ENCODE measurements around the gene UGGT2.
"Not testable (repeated sequence)": the region's sequence is repeated elsewhere in the genome, so short reads cannot be mapped to it uniquely, and the experiment has no call there.

The UGGT2 gene

DNA sequence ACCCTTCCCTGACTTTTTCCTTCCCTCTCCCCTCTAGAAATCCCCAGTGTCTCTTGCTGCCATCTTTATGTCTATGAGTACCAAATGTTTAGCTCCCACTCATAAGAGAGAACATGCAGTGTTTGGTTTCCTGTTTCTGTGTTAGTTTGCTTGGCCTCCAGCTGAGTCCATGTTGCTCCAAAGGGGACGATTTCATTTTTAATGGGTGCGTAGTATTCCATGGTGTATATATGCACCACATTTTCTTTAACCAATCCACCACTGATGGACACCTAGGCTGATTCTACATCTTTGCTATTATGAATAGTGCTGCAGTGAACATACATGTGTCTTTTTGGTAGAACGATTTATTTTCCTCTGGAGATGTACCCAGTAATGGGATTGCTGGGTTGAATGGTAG lies 123.8 kb downstream of the UGGT2 start:
- no peak for TF ChIP-seq CTCF (conservative IDR thresholded peaks at IDR 0.05)
- no peak overlapping the region for H3K27ac ChIP-seq

DNA sequence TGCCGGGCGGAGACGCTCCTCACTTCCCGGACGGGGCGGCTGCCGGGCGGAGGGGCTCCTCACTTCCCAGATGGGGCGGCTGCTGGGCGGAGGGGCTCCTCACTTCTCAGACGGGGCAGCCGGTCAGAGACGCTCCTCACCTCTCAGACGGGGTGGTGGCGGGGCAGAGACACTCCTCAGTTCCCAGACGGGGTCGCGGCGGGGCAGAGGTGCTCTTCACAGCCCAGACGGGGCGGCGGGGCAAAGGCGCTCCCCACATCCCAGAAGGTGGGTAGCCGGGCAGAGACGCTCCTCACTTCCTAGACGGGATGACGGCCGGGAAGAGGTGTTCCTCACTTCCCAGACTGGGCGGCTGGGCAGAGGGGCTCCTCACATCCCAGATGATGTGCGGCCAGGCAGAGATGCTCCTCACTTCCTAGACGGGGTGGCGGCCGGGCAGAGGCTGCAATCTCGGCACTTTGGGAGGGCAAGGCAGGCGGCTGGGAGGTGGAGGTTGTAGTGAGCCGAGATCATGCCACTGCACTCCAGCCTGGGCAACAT lies 124.8 kb downstream of the UGGT2 start:
- not testable (repeated sequence) for H3K27ac ChIP-seq

GRCh38 chr13:95926231-95926630 lies 127.0 kb downstream of the UGGT2 start:
- TF ChIP-seq CTCF (conservative IDR thresholded peaks at IDR 0.05) = no peak
- no peak overlapping the region for H3K27ac ChIP-seq

- H3K27ac ChIP-seq = no peak overlapping the region
- no peak for TF ChIP-seq CTCF (conservative IDR thresholded peaks at IDR 0.05)
These were observed 128.7 kb downstream of the UGGT2 start for GRCh38 chr13:95924389-95924994.

GRCh38 chr13:95921485-95921884 lies 131.7 kb downstream of the UGGT2 start:
- no peak overlapping the region for H3K27ac ChIP-seq
- no peak for TF ChIP-seq CTCF (conservative IDR thresholded peaks at IDR 0.05)

DNA sequence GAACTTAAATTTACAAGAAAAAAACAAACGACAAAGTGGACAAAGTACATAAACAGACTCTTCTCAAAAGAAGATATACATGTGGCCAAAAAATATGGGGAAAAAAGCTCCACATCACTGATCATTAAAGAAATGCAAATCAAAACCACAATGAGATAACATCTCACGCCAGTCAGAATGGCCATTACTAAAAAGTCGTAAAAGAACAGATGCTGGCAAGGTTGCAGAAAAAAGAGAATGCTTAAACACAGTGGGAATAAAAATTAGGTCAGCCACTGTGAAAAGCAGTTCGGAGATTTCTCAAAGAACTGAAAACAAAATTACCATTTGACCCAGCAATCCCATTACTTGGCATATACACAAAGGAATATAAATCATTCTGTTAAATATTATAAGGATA lies 132.7 kb downstream of the UGGT2 start:
- TF ChIP-seq CTCF (conservative IDR thresholded peaks at IDR 0.05) = no peak
- no peak overlapping the region for H3K27ac ChIP-seq

GRCh38 chr13:95918860-95919259 lies 134.3 kb downstream of the UGGT2 start:
- no peak for TF ChIP-seq CTCF (conservative IDR thresholded peaks at IDR 0.05)
- H3K27ac ChIP-seq = no peak overlapping the region

- TF ChIP-seq CTCF (conservative IDR thresholded peaks at IDR 0.05) = no peak
These were observed 138.2 kb downstream of the UGGT2 start for GRCh38 chr13:95914991-95915501.

More at GRCh38 chr13:95914991-95915501, 138.2 kb downstream of the UGGT2 start:
- H3K27ac ChIP-seq = no peak overlapping the region
